H4 (cell line): ENCODE results near the gene EDA2R. TPM values are rescaled to one million over a fixed set of nuclear protein-coding genes. Genes with fewer than 3 reads are reported as not detected.

Experiments
- DNase-seq: peaks from one replicate; pipeline ENCODE4 v3.0.0-alpha.2; 2015; ENCODE audit warnings: low spot score
- total RNA-seq: library from RNA; depleted of rRNA; stranded (reverse); fragments of >200 nt; shearing (Covaris generic); gene quantifications from 2 replicates; pipeline ENCODE4 v1.2.3, GENCODE V29; 2014; rRNA removed

EDA2R gene
- total RNA-seq, result 3.9 and 4.1 TPM in 2 replicates

GRCh38 chrX:66638591-66639500 lies at the start of gene EDA2R:
TSS of gene EDA2R (minus strand) at chrX:66639078. CDS start at chrX:66616020, 23,058 bp downstream.
- peak; percentile 90 for DNase-seq

GRCh38 chrX:66684196-66684595 lies 45.3 kb upstream of the EDA2R start:
- DNase-seq, result no peak

GRCh38 chrX:66680451-66680850 lies 41.6 kb upstream of the EDA2R start:
- DNase-seq, result no peak

GRCh38 chrX:66677430-66677829 lies 38.6 kb upstream of the EDA2R start:
- no peak for DNase-seq

GRCh38 chrX:66676990-66677389 lies 38.1 kb upstream of the EDA2R start:
- DNase-seq, result no peak

GRCh38 chrX:66676413-66676812 lies 37.5 kb upstream of the EDA2R start:
- no peak for DNase-seq

- no peak for DNase-seq
These were observed 36.7 kb upstream of the EDA2R start for GRCh38 chrX:66675541-66675940.

GRCh38 chrX:66674506-66674905 lies 35.6 kb upstream of the EDA2R start:
- DNase-seq, result no peak

GRCh38 chrX:66672106-66672505 lies 33.2 kb upstream of the EDA2R start:
- DNase-seq, result no peak

GRCh38 chrX:66654411-66654810 lies 15.5 kb upstream of the EDA2R start:
- no peak for DNase-seq

- peak; percentile 44 for DNase-seq
These were observed 3.5 kb downstream of the EDA2R start for GRCh38 chrX:66635360-66635759.

- DNase-seq, result no peak
These were observed 4.6 kb downstream of the EDA2R start for GRCh38 chrX:66634272-66634671.

- DNase-seq, result peak; percentile 24
These were observed 5.3 kb downstream of the EDA2R start for GRCh38 chrX:66633541-66633940.

GRCh38 chrX:66632981-66633380 lies 5.9 kb downstream of the EDA2R start:
- peak; percentile 13 for DNase-seq

GRCh38 chrX:66632473-66632872 lies 6.4 kb downstream of the EDA2R start:
- no peak for DNase-seq

GRCh38 chrX:66625525-66625924 lies 13.4 kb downstream of the EDA2R start:
- no peak for DNase-seq

GRCh38 chrX:66622209-66622608 lies 16.7 kb downstream of the EDA2R start:
- no peak for DNase-seq

GRCh38 chrX:66616944-66617343 lies 21.9 kb downstream of the EDA2R start:
- DNase-seq, result no peak

GRCh38 chrX:66602381-66602938 lies 36.4 kb downstream of the EDA2R start:
- DNase-seq, result no peak

GRCh38 chrX:66601522-66601921 lies 37.4 kb downstream of the EDA2R start:
- no peak for DNase-seq

- DNase-seq, result no peak
These were observed 59.7 kb downstream of the EDA2R start for GRCh38 chrX:66579219-66579618.

GRCh38 chrX:66553973-66554372 lies 84.9 kb downstream of the EDA2R start:
- no peak for DNase-seq

- DNase-seq, result no peak
These were observed 91.0 kb downstream of the EDA2R start for GRCh38 chrX:66547847-66548369.
